K562 (cell line): Measurements from ENCODE around the gene MICAL2. TPM values are rescaled to one million over a fixed set of nuclear protein-coding genes. Genes with fewer than 3 reads are reported as not detected.

Source experiments
- ATAC-seq: fragments of 200-7000 bp; cut with Tn5 transposase; 3 replicates; pipeline ENCODE4 v1.9.1; 2020; ENCODE audit warnings: moderate library complexity
- BruUV-seq: library from RNA; stranded (reverse); fragments of 400-500 nt; replicated peaks from 2 replicates; lab custom pipeline; 2021; lab: Mats Ljungman, UMichigan
- CTCF ChIA-PET: fragments of 300-600 bp; formaldehyde crosslinking; extraction: SDS; loops from one replicate; lab custom pipeline; 2021; ENCODE audit warnings: low intra/inter-chr PET ratio; lab: Yijun Ruan, JAX
- POLR2A ChIA-PET: fragments of 300-600, 350-650 bp; sonication (Branson Sonifier 250); formaldehyde crosslinking; extraction: SDS; loops from one replicate; lab custom pipeline; 2021; ENCODE audit warnings: antibody characterized with exemption, inconsistent platforms; lab: Yijun Ruan, JAX
- DNase-seq, 4 experiments: peaks; one replicate each; pipeline versions ENCODE4 v3.0.0 to v3.0.0-alpha.2; 2011 to 2018; ENCODE audit warnings: low spot score in 3 of 4, mixed read lengths in 3 of 4; ENCODE audit errors: extremely low read depth in 1 of 4
- FAIRE-seq: peaks from 2 replicates; lab custom pipeline; 2011; peaks lifted over from hg19 to GRCh38; lab: Jason Lieb, UNC
- H2AFZ ChIP-seq: 2 replicates; pipeline ENCODE4 v1.6.0; 2011; ENCODE audit warnings: low read depth, low read length, control low read depth, inconsistent platforms
- H3K27ac ChIP-seq: fragments of 200-600 bp; 3 replicates; pipeline ENCODE4 v1.8.0; 2011; ENCODE audit warnings: low read depth, mild to moderate bottlenecking, control low read depth, inconsistent platforms, low read length, moderate library complexity, mixed read lengths; ENCODE audit errors: extremely low read depth
- H3K27me3 ChIP-seq, 2 experiments: fragments of 300-600 bp in 1 of 2; 2 replicates in 1 of 2; 3 replicates in 1 of 2; pipeline versions ENCODE4 v1.6.0 to v1.8.0; 2011; ENCODE audit warnings: inconsistent platforms in 2 of 2, low read length in 2 of 2, mild to moderate bottlenecking in 1 of 2, mixed read lengths in 1 of 2, moderate library complexity in 1 of 2; ENCODE audit not compliant: control insufficient read depth in 2 of 2, insufficient read depth in 2 of 2
- H3K36me3 ChIP-seq: fragments of 300-600 bp; 3 replicates; pipeline ENCODE4 v1.8.0; 2011; ENCODE audit warnings: mild to moderate bottlenecking, low read length, inconsistent platforms; ENCODE audit not compliant: control insufficient read depth, insufficient read depth
- H3K4me1 ChIP-seq, 2 experiments: fragments of 200-600 bp in 1 of 2; replicated peaks in 1 of 2; 2 replicates in 1 of 2; 3 replicates in 1 of 2; pipeline versions ENCODE4 v1.5.1 to v1.8.0; 2011; ENCODE audit warnings: inconsistent platforms in 2 of 2, low read length in 2 of 2, mild to moderate bottlenecking in 1 of 2, mixed read lengths in 1 of 2, moderate library complexity in 1 of 2; ENCODE audit not compliant: control insufficient read depth in 2 of 2, insufficient read depth in 2 of 2
- H3K4me2 ChIP-seq: 2 replicates; pipeline ENCODE4 v1.6.1; 2011; ENCODE audit warnings: low read length, control low read depth, inconsistent platforms, mixed read lengths; ENCODE audit not compliant: insufficient read depth
- H3K4me3 ChIP-seq: fragments of 200-600 bp; sonication (generic), shearing (Covaris generic); 2 replicates; pipeline ENCODE4 v1.5.1; 2016; ENCODE audit warnings: control low read depth, inconsistent platforms
- H3K79me2 ChIP-seq: fragments of 200-600 bp; 3 replicates; pipeline ENCODE4 v1.8.0; 2011; ENCODE audit warnings: low read length, inconsistent platforms; ENCODE audit not compliant: control insufficient read depth, insufficient read depth
- H3K9ac ChIP-seq, 2 experiments: 2 replicates each; pipeline versions ENCODE4 v1.6.0 to v1.6.1; 2011; ENCODE audit warnings: low read depth in 2 of 2, low read length in 2 of 2, control low read depth in 1 of 2, inconsistent platforms in 1 of 2, mild to moderate bottlenecking in 1 of 2, mixed read lengths in 1 of 2; ENCODE audit not compliant: insufficient read depth in 1 of 2
- H3K9me1 ChIP-seq: one replicate; pipeline ENCODE4 v1.6.0; 2011; ENCODE audit warnings: inconsistent platforms, mild to moderate bottlenecking, low read length, moderate library complexity; ENCODE audit not compliant: control insufficient read depth, insufficient read depth
- H3K9me3 ChIP-seq: replicated peaks from 2 replicates; pipeline ENCODE4 v1.5.1; 2011; ENCODE audit warnings: low read depth, low read length, inconsistent platforms; ENCODE audit not compliant: control insufficient read depth, insufficient read depth
- H4K20me1 ChIP-seq: replicated peaks from 2 replicates; pipeline ENCODE4 v1.6.1; 2011; ENCODE audit warnings: low read length, inconsistent platforms, mixed read lengths; ENCODE audit not compliant: control insufficient read depth, insufficient read depth
- BCOR ChIP-seq: fragments of 450-650 bp; IDR thresholded peaks from 2 replicates; pipeline ENCODE4 v1.6.1; 2016
- CBX1 ChIP-seq: sonication (generic); IDR thresholded peaks from 2 replicates; pipeline ENCODE4 v1.6.1; 2016; ENCODE audit warnings: antibody characterized with exemption, low read depth, mild to moderate bottlenecking
- FOXM1 ChIP-seq, 2 experiments: fragments of 450-650 bp in 1 of 2; sonication (generic) in 1 of 2; formaldehyde crosslinking in 1 of 2; IDR thresholded peaks; 2 replicates each; pipeline versions ENCODE4 v1.6.1 to v1.9.0; 2017 to 2022; ENCODE audit warnings: low read depth in 2 of 2, mild to moderate bottlenecking in 2 of 2, missing genetic modification reagents in 1 of 2, moderate library complexity in 1 of 2
- GTF2B ChIP-seq: IDR thresholded peaks from 2 replicates; pipeline ENCODE4 v1.6.1; 2011; ENCODE audit not compliant: insufficient read length; ENCODE audit errors: extremely low read depth
- HMGXB4 ChIP-seq: sonication (generic); formaldehyde crosslinking; IDR thresholded peaks from 2 replicates; pipeline ENCODE4 v1.8.1; 2023; ENCODE audit warnings: mild to moderate bottlenecking, missing genetic modification reagents
- KDM1A ChIP-seq, 2 experiments: fragments of 450-650 bp; IDR thresholded peaks; 2 replicates each; pipeline ENCODE4 v1.6.1; 2016; ENCODE audit warnings: mild to moderate bottlenecking in 2 of 2
- NCOA6 ChIP-seq: fragments of 450-650 bp; IDR thresholded peaks from 2 replicates; pipeline ENCODE4 v1.6.1; 2017; ENCODE audit warnings: mild to moderate bottlenecking
- RBM25 ChIP-seq: fragments of 200-400 bp; formaldehyde crosslinking; IDR thresholded peaks from 2 replicates; pipeline ENCODE4 v1.6.1; 2018; ENCODE audit warnings: low read length, low read depth, moderate library complexity; ENCODE audit not compliant: severe bottlenecking
- TFAM ChIP-seq: fragments of 250-450 bp; sonication (Bioruptor Pico); conservative IDR thresholded peaks from 2 replicates; pipeline ENCODE4 v1.5.0; 2021; ENCODE audit warnings: mild to moderate bottlenecking, moderate library complexity
- ZKSCAN3 ChIP-seq: fragments of 250-450 bp; sonication (Bioruptor Pico); IDR thresholded peaks from 2 replicates; pipeline ENCODE4 v1.4.0; 2020
- ZNF146 ChIP-seq: IDR thresholded peaks from one replicate; pipeline ENCODE4 v1.6.1; 2018; ENCODE audit warnings: missing compliant biosample characterization; ENCODE audit not compliant: unreplicated experiment
- ZNF280B ChIP-seq: fragments of 250-450 bp; sonication (Bioruptor Pico); IDR thresholded peaks from 2 replicates; pipeline ENCODE4 v1.5.1; 2021; ENCODE audit warnings: mild to moderate bottlenecking
- ZNF57 ChIP-seq: fragments of 450-650 bp; formaldehyde crosslinking; IDR thresholded peaks from 2 replicates; pipeline ENCODE4 v1.4.0; 2020; ENCODE audit warnings: mild to moderate bottlenecking, moderate library complexity
- ZNF717 ChIP-seq: fragments of 250-450 bp; sonication (Bioruptor Pico); IDR thresholded peaks from 2 replicates; pipeline ENCODE4 v1.5.0; 2021
- in situ Hi-C: fragments of 300-500 bp; cut with MboI; formaldehyde crosslinking; loops from 4 replicates; pipeline ENCODE4 v1.15.0; 2018; ENCODE audit warnings: inconsistent platforms, mixed read lengths
- intact Hi-C: fragments of 100-400 bp; cut with micrococcal nuclease; formaldehyde crosslinking; loops from 2 replicates; pipeline ENCODE4 v1.14.2; 2022
- polyA plus RNA-seq, 8 experiments: library from polyadenylated mRNA; depleted of rRNA in 4 of 8; stranded (reverse) in 5 of 8; unstranded in 3 of 8; fragments of >200 nt; fragmentation: Nextera tagmentation in 2 of 8; fragmentation: Illumina TruSeq in 1 of 8; extraction: Ambion mirVana in 2 of 8; extraction: Trizol in 1 of 8; gene quantifications; 2 replicates each; pipeline versions ENCODE4 v1.2.1 to v1.2.3, GENCODE V29; 2011 to 2014; ENCODE audit warnings: inconsistent platforms in 1 of 8, missing spikeins in 1 of 8
- total RNA-seq, 7 experiments: library from RNA; depleted of rRNA in 6 of 7; stranded (reverse); fragments of >200 nt in 6 of 7; fragmentation: Illumina TruSeq in 2 of 7; extraction: Trizol in 2 of 7; gene quantifications; 2 replicates each; pipeline versions ENCODE4 v1.2.1 to v1.2.3, GENCODE V29; 2011 to 2021; ENCODE audit warnings: low replicate concordance in 1 of 7

MICAL2 gene
- total and polyA plus RNA-seq, 9 of the 15 experiments (the other 6 are each of a cell fraction or from before 2014, with no cell fraction given), result 4.7 to 64.2 (median 33.6) TPM

DNA sequence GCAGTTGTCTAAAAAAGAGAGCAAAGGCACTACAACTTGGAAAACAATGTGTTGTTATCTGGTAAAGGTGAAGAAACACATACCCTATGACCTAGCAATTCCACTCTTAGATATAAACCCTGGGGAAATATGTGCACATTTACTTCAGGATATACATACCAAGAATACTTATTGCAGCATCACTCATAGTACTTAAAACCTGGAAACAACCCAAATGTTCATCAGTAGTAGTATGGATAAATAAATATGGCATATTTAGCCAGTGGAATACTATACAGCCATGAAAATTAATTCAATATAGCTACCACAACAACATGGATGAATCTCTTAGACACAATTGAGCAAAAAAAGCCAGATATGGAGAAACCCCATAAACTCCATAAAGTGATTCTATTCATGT, 26.1 kb upstream of the MICAL2 start:
- no peaks in the 10 kb centered on the region for H3K9me1 ChIP-seq
- BruUV-seq, result no TSS peak
- no peaks in the 10 kb centered on the region for H4K20me1 ChIP-seq
- no peak overlapping the region for H3K27ac ChIP-seq
- no peaks in the 10 kb centered on the region for H3K79me2 ChIP-seq
- POLR2A ChIA-PET, result no interaction called here
- in situ Hi-C loops, result no loop called here
- H3K36me3 ChIP-seq, result no peaks in the 10 kb centered on the region
- CTCF ChIA-PET, result no interaction called here
- FAIRE-seq, result no peak
- ATAC-seq, result no peak
- no peak overlapping the region for H3K4me3 ChIP-seq
- H3K9ac ChIP-seq, result no peak overlapping the region
- no peak for TF ChIP-seq ZKSCAN3 (CRISPR knock-in tag)
- no peak for TF ChIP-seq KDM1A (IDR thresholded peaks at IDR 0.05)
- no peak for TF ChIP-seq ZNF57
- no peak for TF ChIP-seq ZNF280B (CRISPR knock-in tag)
- TF ChIP-seq HMGXB4 (CRISPR knock-in tag), result no peak
- TF ChIP-seq FOXM1 (IDR thresholded peaks at IDR 0.05; ENCODE audit: low read depth), result no peak
- TF ChIP-seq FOXM1 (CRISPR knock-in tag; IDR thresholded peaks at IDR 0.05; ENCODE audit: low read depth), result no peak
- no peak for TF ChIP-seq NCOA6
- TF ChIP-seq ZNF717 (CRISPR knock-in tag), result no peak
- TF ChIP-seq TFAM (CRISPR knock-in tag), result no peak
- 0 out of 2 replicates have a peak, but pooled peaks have one; percentile 15 for TF ChIP-seq BCOR
- peak; percentile 95 for TF ChIP-seq RBM25
- TF ChIP-seq ZNF146 (CRISPR knock-in tag), result peak; percentile 98
- no peak for TF ChIP-seq CBX1
- TF ChIP-seq GTF2B, result no peak
- H3K9me3 ChIP-seq, result no peaks in the 10 kb centered on the region
- H3K4me2 ChIP-seq, result no peak overlapping the region
- intact Hi-C loops, result no loop called here
- no peak for DNase-seq
- peaks cover 0 to 10% of the 10 kb centered on the region in 2 experiments; a peak in 2 of 5 replicates for H3K4me1 ChIP-seq
- H3K27me3 ChIP-seq, result peaks cover 2 to 9% of the 10 kb centered on the region in 2 experiments; a peak in 2 of 5 replicates
- no peak overlapping the region for H2AFZ ChIP-seq
